Central memory CD8-positive, alpha-beta T cell (primary cell): ENCODE results near the gene ST7L.

Source experiments
- ATAC-seq: fragments of 150-1000 bp; cut with Tn5 transposase; replicated peaks from 2 replicates; pipeline ENCODE4 v1.10.0; 2022; ENCODE audit warnings: mild to moderate bottlenecking, moderate FRiP score, moderate number of reproducible peaks; ENCODE audit not compliant: poor library complexity, severe bottlenecking; ENCODE audit errors: extremely low read depth
- DNase-seq, 2 donors: peaks; one replicate each; pipeline ENCODE4 v3.0.0; 2021; ENCODE audit warnings: low spot score in 2 of 2
- H3K27ac Mint-ChIP-seq: one replicate; pipeline ENCODE4 v1.8.0; 2022; ENCODE audit warnings: low read depth, mild to moderate bottlenecking, moderate library complexity, mixed read lengths
- H3K27me3 Mint-ChIP-seq: one replicate; pipeline ENCODE4 v1.8.0; 2022; ENCODE audit warnings: mixed read lengths
- H3K36me3 Mint-ChIP-seq: one replicate; pipeline ENCODE4 v1.8.0; 2022; ENCODE audit warnings: mild to moderate bottlenecking, moderate library complexity, mixed read lengths; ENCODE audit not compliant: insufficient read depth
- H3K4me1 Mint-ChIP-seq: one replicate; pipeline ENCODE4 v1.8.0; 2022; ENCODE audit warnings: mixed read lengths
- H3K4me3 Mint-ChIP-seq: one replicate; pipeline ENCODE4 v1.8.0; 2022; ENCODE audit warnings: mild to moderate bottlenecking, moderate library complexity, mixed read lengths
- H3K9me3 Mint-ChIP-seq: one replicate; pipeline ENCODE4 v1.8.0; 2022; ENCODE audit warnings: mixed read lengths

ST7L gene

GRCh38 chr1:112536561-112536960 lies 82.4 kb downstream of the ST7L start:
- Mint-ChIP-seq H3K36me3 (peaks cover 12% of the 10 kb centered on the region), H3K27ac (no peak overlapping the region), H3K27me3 (no peaks in the 10 kb centered on the region), H3K4me3 (no peak overlapping the region), H3K4me1 (no peaks in the 10 kb centered on the region), H3K9me3 (no peaks in the 10 kb centered on the region)
- DNase-seq (no peak), ATAC-seq (no peak)

- no peaks in the 10 kb centered on the region for H3K4me1 Mint-ChIP-seq
- ATAC-seq (no peak), DNase-seq (no peak)
- H3K27ac Mint-ChIP-seq = no peak overlapping the region
- no peak overlapping the region for H3K4me3 Mint-ChIP-seq
- H3K27me3 Mint-ChIP-seq = no peaks in the 10 kb centered on the region
- peaks cover 2% of the 10 kb centered on the region for H3K36me3 Mint-ChIP-seq
- no peaks in the 10 kb centered on the region for H3K9me3 Mint-ChIP-seq
These were observed 85.9 kb downstream of the ST7L start for GRCh38 chr1:112533029-112533428.

GRCh38 chr1:112532064-112532463 lies 86.9 kb downstream of the ST7L start:
- H3K4me1 Mint-ChIP-seq = no peaks in the 10 kb centered on the region
- H3K27me3 Mint-ChIP-seq = no peaks in the 10 kb centered on the region
- DNase-seq (no peak), ATAC-seq (no peak)
- H3K27ac Mint-ChIP-seq = no peak overlapping the region
- no peaks in the 10 kb centered on the region for H3K9me3 Mint-ChIP-seq
- H3K36me3 Mint-ChIP-seq = peaks cover 2% of the 10 kb centered on the region
- H3K4me3 Mint-ChIP-seq = no peak overlapping the region

- no peak for ATAC-seq
- peaks cover 2% of the 10 kb centered on the region for H3K36me3 Mint-ChIP-seq
- H3K27me3 Mint-ChIP-seq = no peaks in the 10 kb centered on the region
- DNase-seq = no peak
- no peaks in the 10 kb centered on the region for H3K9me3 Mint-ChIP-seq
- H3K4me1 Mint-ChIP-seq = no peaks in the 10 kb centered on the region
- no peak overlapping the region for H3K27ac Mint-ChIP-seq
- H3K4me3 Mint-ChIP-seq = no peak overlapping the region
These were observed 88.1 kb downstream of the ST7L start for GRCh38 chr1:112530832-112531231.

DNA sequence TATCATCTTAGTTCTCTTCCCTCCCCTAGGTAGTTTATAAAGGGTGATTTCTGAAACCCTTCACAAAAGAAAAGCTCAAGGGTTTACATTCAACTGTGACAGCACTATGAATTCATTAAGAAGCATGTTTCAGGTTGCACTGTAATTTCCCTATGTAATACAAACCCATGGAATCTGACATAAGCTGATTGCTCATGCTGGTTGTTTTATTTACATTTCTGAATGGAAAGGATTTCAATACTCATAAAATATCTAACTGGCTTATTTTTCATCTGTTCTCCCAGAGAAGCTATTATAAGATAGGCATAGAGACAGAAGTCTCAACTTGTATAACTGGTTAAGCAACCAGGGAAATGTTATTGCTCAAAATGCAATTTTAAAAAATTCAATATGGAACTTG lies 89.6 kb downstream of the ST7L start:
- H3K27ac Mint-ChIP-seq = no peak overlapping the region
- no peaks in the 10 kb centered on the region for H3K36me3 Mint-ChIP-seq
- H3K9me3 Mint-ChIP-seq = no peaks in the 10 kb centered on the region
- ATAC-seq (no peak), DNase-seq (no peak)
- H3K4me1 Mint-ChIP-seq = no peaks in the 10 kb centered on the region
- no peaks in the 10 kb centered on the region for H3K27me3 Mint-ChIP-seq
- no peak overlapping the region for H3K4me3 Mint-ChIP-seq

- Mint-ChIP-seq H3K36me3 (no peaks in the 10 kb centered on the region), H3K27ac (no peak overlapping the region), H3K4me1 (no peaks in the 10 kb centered on the region), H3K27me3 (no peaks in the 10 kb centered on the region), H3K9me3 (no peaks in the 10 kb centered on the region), H3K4me3 (no peak overlapping the region)
- DNase-seq (no peak), ATAC-seq (no peak)
These were observed 90.9 kb downstream of the ST7L start for GRCh38 chr1:112528076-112528475.

DNA sequence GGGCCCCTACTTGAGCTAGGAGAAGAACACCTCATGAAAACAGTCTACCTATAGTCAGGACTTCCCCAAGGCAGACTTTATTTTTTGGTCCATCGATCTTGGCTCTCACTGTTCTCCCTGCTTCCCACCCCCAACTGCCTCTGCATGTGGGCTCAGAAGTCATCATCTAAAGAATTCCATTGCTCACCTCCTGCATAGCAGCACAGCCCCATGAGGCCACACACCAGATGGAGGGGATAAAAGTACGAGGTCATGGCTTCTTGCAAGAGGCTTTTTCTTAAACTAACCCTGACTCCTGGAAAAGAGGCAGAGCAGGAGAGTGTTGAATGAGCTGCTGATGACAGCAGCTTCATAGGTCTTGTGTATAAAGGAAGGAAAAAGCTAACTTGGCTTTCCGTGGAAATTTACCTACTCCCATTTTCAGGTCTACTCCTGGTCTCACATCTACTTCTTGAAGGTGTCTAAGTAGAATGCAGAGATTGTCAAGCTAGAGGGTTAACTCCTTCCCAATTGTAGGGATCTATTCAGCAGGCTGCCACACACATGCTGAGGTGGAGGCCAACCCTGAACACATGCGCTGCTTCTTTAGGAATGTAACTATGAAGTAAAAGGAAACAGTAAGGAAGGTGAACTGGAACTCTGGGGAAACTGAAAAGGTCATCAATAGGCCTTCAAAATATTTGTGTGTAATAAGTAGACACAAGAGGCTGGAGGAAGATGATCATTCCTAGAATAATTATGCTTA lies 91.5 kb downstream of the ST7L start:
- Mint-ChIP-seq H3K27ac (no peak overlapping the region), H3K9me3 (no peaks in the 10 kb centered on the region), H3K4me1 (no peaks in the 10 kb centered on the region), H3K36me3 (no peaks in the 10 kb centered on the region), H3K27me3 (no peaks in the 10 kb centered on the region), H3K4me3 (no peak overlapping the region)
- DNase-seq (no peak), ATAC-seq (no peak)

GRCh38 chr1:112524986-112525385 lies 94.0 kb downstream of the ST7L start:
- ATAC-seq (no peak), DNase-seq (no peak)
- Mint-ChIP-seq H3K27ac (no peak overlapping the region), H3K4me3 (no peak overlapping the region), H3K36me3 (no peaks in the 10 kb centered on the region), H3K9me3 (no peaks in the 10 kb centered on the region), H3K4me1 (no peaks in the 10 kb centered on the region), H3K27me3 (no peaks in the 10 kb centered on the region)

DNA sequence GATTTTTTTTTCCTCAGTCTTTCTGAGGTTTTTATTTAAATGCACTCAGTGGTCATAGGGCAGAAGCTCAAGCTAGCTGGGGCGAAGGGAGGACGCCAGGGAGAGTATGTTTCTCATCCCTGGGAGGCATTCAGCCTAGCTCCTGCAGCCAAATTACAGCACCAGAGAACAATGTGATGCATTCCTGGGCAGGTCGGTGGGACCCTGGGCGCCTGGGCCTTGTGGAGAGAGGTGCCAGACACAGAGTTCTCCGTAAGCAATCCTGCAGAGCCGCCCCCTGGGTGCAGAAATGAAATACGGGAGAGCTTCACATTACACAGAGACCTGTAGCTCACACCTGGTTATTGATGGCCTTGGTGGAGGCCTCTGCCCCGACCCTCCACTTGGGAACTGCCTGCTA lies 94.7 kb downstream of the ST7L start:
- Mint-ChIP-seq H3K4me1 (no peaks in the 10 kb centered on the region), H3K27ac (no peak overlapping the region), H3K4me3 (no peak overlapping the region), H3K36me3 (no peaks in the 10 kb centered on the region), H3K27me3 (no peaks in the 10 kb centered on the region), H3K9me3 (no peaks in the 10 kb centered on the region)
- ATAC-seq (no peak), DNase-seq (no peak)

GRCh38 chr1:112522621-112523020 lies 96.3 kb downstream of the ST7L start:
- DNase-seq = no peak

GRCh38 chr1:112520166-112520565 lies 98.8 kb downstream of the ST7L start:
- no peaks in the 10 kb centered on the region for H3K4me1 Mint-ChIP-seq
- DNase-seq (no peak), ATAC-seq (no peak)
- H3K36me3 Mint-ChIP-seq = no peaks in the 10 kb centered on the region
- no peaks in the 10 kb centered on the region for H3K27me3 Mint-ChIP-seq
- H3K4me3 Mint-ChIP-seq = no peak overlapping the region
- H3K27ac Mint-ChIP-seq = no peak overlapping the region
- H3K9me3 Mint-ChIP-seq = no peaks in the 10 kb centered on the region

More at GRCh38 chr1:112522621-112523020, 96.3 kb downstream of the ST7L start:
- no peaks in the 10 kb centered on the region for H3K27me3 Mint-ChIP-seq
- ATAC-seq = no peak
- H3K4me1 Mint-ChIP-seq = no peaks in the 10 kb centered on the region
- H3K9me3 Mint-ChIP-seq = no peaks in the 10 kb centered on the region
- no peaks in the 10 kb centered on the region for H3K36me3 Mint-ChIP-seq
- H3K4me3 Mint-ChIP-seq = no peak overlapping the region
- H3K27ac Mint-ChIP-seq = no peak overlapping the region

DNA sequence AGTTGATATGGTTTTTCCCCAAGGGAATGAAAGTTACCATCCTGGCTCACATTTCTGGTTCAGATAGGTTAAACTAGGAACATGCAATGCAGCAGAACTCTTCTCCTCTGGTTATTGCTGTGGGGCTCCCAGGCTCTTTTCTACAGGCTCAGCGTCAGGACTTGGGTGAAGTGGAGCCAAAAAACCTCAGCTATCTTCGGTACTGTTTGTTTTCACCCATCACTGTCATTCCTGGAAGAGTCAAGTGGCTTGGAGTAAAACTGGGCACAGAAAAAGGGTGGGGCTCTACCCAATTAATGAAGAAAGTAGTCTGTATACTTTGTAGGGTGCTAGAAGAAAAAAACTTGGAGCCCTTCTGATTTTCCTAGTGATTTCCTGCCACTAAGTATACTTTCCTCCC lies 100.8 kb downstream of the ST7L start:
- Mint-ChIP-seq H3K27ac (no peak overlapping the region), H3K36me3 (no peaks in the 10 kb centered on the region), H3K4me1 (no peaks in the 10 kb centered on the region)

DNA sequence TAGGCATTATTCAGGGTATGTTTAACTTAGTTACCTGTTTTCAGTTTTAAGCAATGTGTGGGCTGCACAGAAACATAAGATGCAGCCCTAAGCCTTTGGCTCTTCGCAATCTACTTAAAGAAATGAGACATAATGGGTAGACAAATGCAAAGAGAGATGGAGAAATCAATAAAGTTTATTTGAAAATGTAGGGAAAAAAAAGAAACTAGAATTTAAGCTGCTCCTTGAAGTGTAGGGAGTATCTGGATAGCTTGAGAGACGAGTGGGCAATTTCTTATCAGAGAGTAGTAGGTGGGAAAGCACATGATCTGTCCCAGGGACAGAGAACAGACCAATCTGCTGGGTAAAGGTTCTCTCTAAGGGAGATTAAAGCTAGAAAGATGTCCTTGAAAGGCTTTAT lies 101.3 kb downstream of the ST7L start:
- Mint-ChIP-seq H3K36me3 (no peaks in the 10 kb centered on the region), H3K9me3 (no peaks in the 10 kb centered on the region), H3K27ac (no peak overlapping the region), H3K4me1 (no peaks in the 10 kb centered on the region), H3K27me3 (no peaks in the 10 kb centered on the region), H3K4me3 (no peak overlapping the region)
- no peak for ATAC-seq
- DNase-seq = no peak

More for the DNA sequence above, 100.8 kb downstream of the ST7L start:
- no peak for DNase-seq
- Mint-ChIP-seq H3K27me3 (no peaks in the 10 kb centered on the region), H3K4me3 (no peak overlapping the region), H3K9me3 (no peaks in the 10 kb centered on the region)
- no peak for ATAC-seq
